IMR-90 (cell line): Measurements from ENCODE around the gene IGLON5.

Experiments
- MAFK ChIP-seq: IDR thresholded peaks from 2 replicates; pipeline ENCODE4 v1.6.1; 2012; ENCODE audit warnings: low read depth, low read length, improper control_type of control experiment
- POLR2A ChIP-seq: IDR thresholded peaks from 2 replicates; pipeline ENCODE4 v1.6.1; 2012; ENCODE audit warnings: mild to moderate bottlenecking, low read depth, low read length

DNA sequence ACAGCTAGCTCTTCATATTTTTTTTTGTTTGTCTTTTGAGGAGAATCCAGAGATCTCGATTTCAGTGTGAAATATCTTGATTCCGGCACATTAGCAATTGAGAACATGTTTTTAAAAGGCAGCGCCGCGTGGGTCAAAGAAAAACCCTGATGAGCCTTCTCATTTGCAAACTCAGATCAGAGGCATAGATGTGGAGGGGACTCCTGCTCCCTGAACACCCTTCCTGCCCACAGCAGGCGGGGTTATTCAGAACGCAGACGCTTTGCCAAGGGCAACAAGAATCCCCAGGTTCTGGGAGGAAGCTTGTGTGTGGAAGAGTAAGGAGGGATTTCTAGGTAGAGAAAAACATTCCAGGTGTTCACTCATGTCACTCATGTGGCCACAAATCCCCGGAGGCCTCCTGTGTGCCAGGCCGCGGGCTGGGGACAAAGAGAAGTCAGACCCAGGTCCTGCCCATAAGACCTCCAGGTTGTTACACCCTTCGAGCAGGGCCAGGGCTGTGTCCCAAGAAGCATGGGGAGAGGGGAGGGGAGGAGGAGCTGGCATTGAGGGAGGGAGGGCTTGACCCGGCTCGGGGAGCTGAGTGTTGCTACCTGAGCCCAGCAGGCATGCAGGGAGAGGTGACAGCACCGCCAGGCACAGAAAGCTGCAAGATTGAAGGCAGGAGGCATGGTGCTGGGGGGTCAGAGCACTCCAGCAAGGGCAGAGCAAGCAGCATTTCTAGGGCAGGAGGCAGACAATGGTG lies 15.9 kb upstream of the IGLON5 start:
- TF ChIP-seq POLR2A (no peak), MAFK (no peak)
